A549 (cell line): ENCODE results near the gene TRERF1. TPM values are rescaled to one million over a fixed set of nuclear protein-coding genes. Genes with fewer than 3 reads are reported as not detected.

Source experiments
- ATAC-seq, 2 experiments: fragments of 200-7000 bp in 1 of 2; fragments of >200 bp in 1 of 2; cut with Nextera tagmentation in 1 of 2; cut with Tn5 transposase in 1 of 2; 3 replicates each; pipeline versions ENCODE4 v1.8.0 to v1.9.1; 2018 to 2020; ENCODE audit warnings: mild to moderate bottlenecking in 1 of 2, moderate library complexity in 1 of 2
- CTCF ChIA-PET: fragments of 300-600 bp; sonication (Branson Sonifier 250); formaldehyde crosslinking; extraction: SDS; loops from one replicate; lab custom pipeline; 2021; ENCODE audit warnings: antibody characterized with exemption, inconsistent platforms; lab: Yijun Ruan, JAX
- POLR2A ChIA-PET: fragments of 350-600 bp; formaldehyde crosslinking; extraction: SDS; loops from one replicate; lab custom pipeline; 2021; ENCODE audit warnings: antibody characterized with exemption, inconsistent platforms; lab: Yijun Ruan, JAX
- DNase-seq, 2 experiments: peaks; one replicate each; pipeline versions ENCODE4 v3.0.0 to v3.0.0-alpha.2; 2011 to 2016; ENCODE audit warnings: low read depth in 1 of 2, low spot score in 1 of 2
- FAIRE-seq: peaks from 2 replicates; lab custom pipeline; 2011; peaks lifted over from hg19 to GRCh38; lab: Jason Lieb, UNC
- H3K27ac ChIP-seq, 2 experiments: fragments of >200 bp; sonication (Bioruptor Twin); formaldehyde crosslinking; 3 replicates each; pipeline ENCODE4 v1.5.1; 2016 to 2017
- H3K4me1 ChIP-seq: fragments of >200 bp; sonication (Bioruptor Twin); formaldehyde crosslinking; 3 replicates; pipeline ENCODE4 v1.6.1; 2016
- H3K4me2 ChIP-seq: fragments of >200 bp; sonication (Bioruptor Twin); formaldehyde crosslinking; 3 replicates; pipeline ENCODE4 v1.6.1; 2016
- H3K4me3 ChIP-seq: fragments of >200 bp; sonication (Bioruptor Twin); formaldehyde crosslinking; 3 replicates; pipeline ENCODE4 v1.5.1; 2016
- H3K9me3 ChIP-seq: fragments of >200 bp; sonication (Bioruptor Twin); formaldehyde crosslinking; 3 replicates; pipeline ENCODE4 v1.6.1; 2016
- BHLHE40 ChIP-seq: IDR thresholded peaks from 2 replicates; pipeline ENCODE4 v1.6.1; 2012; ENCODE audit warnings: low read depth, low read length, inconsistent platforms
- CBX8 ChIP-seq: fragments of 200-600 bp; sonication (generic); IDR thresholded peaks from 2 replicates; pipeline ENCODE4 v1.6.1; 2016
- CEBPB ChIP-seq, 2 experiments: fragments of >200 bp in 1 of 2; sonication (Bioruptor Twin) in 1 of 2; formaldehyde crosslinking in 1 of 2; IDR thresholded peaks; 2 replicates each; pipeline ENCODE4 v1.6.1; 2012 to 2016
- EHF ChIP-seq: fragments of 250-450 bp; sonication (Bioruptor Pico); IDR thresholded peaks from 2 replicates; pipeline ENCODE4 v1.5.0; 2020; ENCODE audit warnings: mild to moderate bottlenecking
- EHMT2 ChIP-seq: fragments of 200-600 bp; sonication (generic); IDR thresholded peaks from 2 replicates; pipeline ENCODE4 v1.6.1; 2016; ENCODE audit warnings: antibody characterized with exemption, low read depth, mild to moderate bottlenecking, moderate library complexity
- FOXS1 ChIP-seq: fragments of 250-450 bp; sonication (Bioruptor Pico); IDR thresholded peaks from 2 replicates; pipeline ENCODE4 v1.5.0; 2020; ENCODE audit warnings: mild to moderate bottlenecking, moderate library complexity
- GATA3 ChIP-seq: IDR thresholded peaks from 2 replicates; pipeline ENCODE4 v1.6.1; 2012; ENCODE audit warnings: borderline replicate concordance
- HDAC2 ChIP-seq: fragments of 200-600 bp; sonication (generic); IDR thresholded peaks from 2 replicates; pipeline ENCODE4 v1.6.1; 2016
- HES2 ChIP-seq: fragments of >200 bp; sonication (Bioruptor Twin); formaldehyde crosslinking; IDR thresholded peaks from 2 replicates; pipeline ENCODE4 v1.6.1; 2016
- HEYL ChIP-seq: fragments of 250-450 bp; sonication (Bioruptor Pico); IDR thresholded peaks from 2 replicates; pipeline ENCODE4 v1.8.0; 2021; ENCODE audit warnings: mild to moderate bottlenecking, moderate library complexity
- HOXB13 ChIP-seq: fragments of 250-450 bp; sonication (Bioruptor Pico); IDR thresholded peaks from 2 replicates; pipeline ENCODE4 v1.5.0; 2020; ENCODE audit warnings: low read depth, mild to moderate bottlenecking, moderate library complexity
- JUN ChIP-seq, 2 experiments: fragments of >200 bp; sonication (Bioruptor Twin); formaldehyde crosslinking; IDR thresholded peaks; 2 replicates in 1 of 2; 3 replicates in 1 of 2; pipeline ENCODE4 v1.6.1; 2016 to 2017
- MAZ ChIP-seq: fragments of 150-350 bp; IDR thresholded peaks from 2 replicates; pipeline ENCODE4 v1.6.1; 2014; ENCODE audit warnings: antibody characterized with exemption, low read depth, low read length, borderline replicate concordance
- MYC ChIP-seq: IDR thresholded peaks from 2 replicates; pipeline ENCODE4 v1.6.1; 2012; ENCODE audit warnings: mild to moderate bottlenecking, inconsistent platforms, low read length, improper control_type of control experiment, borderline replicate concordance
- NPAS2 ChIP-seq: fragments of 250-450 bp; sonication (Bioruptor Pico); IDR thresholded peaks from 2 replicates; pipeline ENCODE4 v1.8.0; 2022; ENCODE audit warnings: mild to moderate bottlenecking, moderate library complexity, borderline replicate concordance
- PHF8 ChIP-seq: fragments of 200-600 bp; sonication (generic); IDR thresholded peaks from 2 replicates; pipeline ENCODE4 v1.6.1; 2016; ENCODE audit warnings: low read depth, mild to moderate bottlenecking, antibody characterized with exemption, moderate library complexity, borderline replicate concordance
- POLR2AphosphoS2 ChIP-seq: conservative IDR thresholded peaks from 2 replicates; pipeline ENCODE4 v1.6.1; 2012; ENCODE audit warnings: low read length, improper control_type of control experiment, inconsistent platforms
- RARB ChIP-seq: fragments of 250-450 bp; sonication (Bioruptor Pico); IDR thresholded peaks from 2 replicates; pipeline ENCODE4 v1.8.0; 2021; ENCODE audit warnings: mild to moderate bottlenecking, moderate library complexity
- RFX5 ChIP-seq: fragments of 450-650 bp; IDR thresholded peaks from 2 replicates; pipeline ENCODE4 v1.7.1; 2014; ENCODE audit warnings: antibody characterized with exemption, mild to moderate bottlenecking, moderate library complexity
- RNF2 ChIP-seq: fragments of 200-600 bp; sonication (generic); IDR thresholded peaks from 2 replicates; pipeline ENCODE4 v1.6.1; 2016; ENCODE audit warnings: low read depth, mild to moderate bottlenecking, antibody characterized with exemption, moderate library complexity, borderline replicate concordance
- SMC3 ChIP-seq: fragments of >200 bp; sonication (Bioruptor Twin); formaldehyde crosslinking; IDR thresholded peaks from 3 replicates; pipeline ENCODE4 v1.6.1; 2018; ENCODE audit warnings: inconsistent platforms
- SREBF2 ChIP-seq: fragments of 450-650 bp; IDR thresholded peaks from 2 replicates; pipeline ENCODE4 v1.6.1; 2014; ENCODE audit warnings: mild to moderate bottlenecking, moderate library complexity
- TFCP2L1 ChIP-seq: fragments of 250-450 bp; sonication (Bioruptor Pico); IDR thresholded peaks from 2 replicates; pipeline ENCODE4 v1.5.0; 2021; ENCODE audit warnings: mild to moderate bottlenecking
- ZFP36 ChIP-seq: fragments of 450-650 bp; IDR thresholded peaks from 2 replicates; pipeline ENCODE4 v1.6.1; 2014; ENCODE audit warnings: borderline replicate concordance; ENCODE audit not compliant: partially characterized antibody
- ZSCAN20 ChIP-seq: fragments of 250-450 bp; sonication (Bioruptor Pico); IDR thresholded peaks from 2 replicates; pipeline ENCODE4 v1.8.0; 2022; ENCODE audit warnings: mild to moderate bottlenecking, moderate library complexity
- WGBS: methylation state at CpG from one replicate; pipeline ENCODE4 v1.1.6; 2017; ENCODE audit errors: missing lambda C conversion rate; 5-methylcytosine and 5-hydroxymethylcytosine counted together
- polyA plus RNA-seq, 4 experiments: library from polyadenylated mRNA; depleted of rRNA in 3 of 4; stranded (reverse); fragments of >200 nt; fragmentation: RNase III in 1 of 4; extraction: RNeasy Plus Mini Kit Qiagen cat#74134 plus additional on column Dnase treatment in 1 of 4; gene quantifications; 2 replicates in 3 of 4; 3 replicates in 1 of 4; pipeline ENCODE4 v1.2.3, GENCODE V29; 2011 to 2017
- TF ChIP-seq, protein P1 (sequence below): fragments of 250-450 bp; sonication (Bioruptor Pico); IDR thresholded peaks from 2 replicates; pipeline ENCODE4 v1.5.0; 2021; ENCODE audit warnings: mild to moderate bottlenecking, moderate library complexity, borderline replicate concordance
- TF ChIP-seq, protein P2 (sequence below): fragments of 200-600 bp; sonication (generic); IDR thresholded peaks from 2 replicates; pipeline ENCODE4 v1.6.1; 2016; ENCODE audit warnings: antibody characterized with exemption, mild to moderate bottlenecking, moderate library complexity

TRERF1 gene
- polyA plus RNA-seq, 2 of the 4 experiments (the other 2 are of a cell fraction), result 2.4 to 3.5 TPM

GRCh38 chr6:42281570-42281969 is 170.2 kb downstream of the TRERF1 start:
- TF ChIP-seq ZSCAN20 (CRISPR knock-in tag) (no peak), PHF8 (no peak), HEYL (CRISPR knock-in tag) (no peak), MYC (no peak), GATA3 (no peak), SREBF2 (no peak), EHF (CRISPR knock-in tag) (no peak), HDAC2 (no peak), RFX5 (no peak), BHLHE40 (no peak), RNF2 (no peak)
- TF ChIP-seq, protein P1, sequence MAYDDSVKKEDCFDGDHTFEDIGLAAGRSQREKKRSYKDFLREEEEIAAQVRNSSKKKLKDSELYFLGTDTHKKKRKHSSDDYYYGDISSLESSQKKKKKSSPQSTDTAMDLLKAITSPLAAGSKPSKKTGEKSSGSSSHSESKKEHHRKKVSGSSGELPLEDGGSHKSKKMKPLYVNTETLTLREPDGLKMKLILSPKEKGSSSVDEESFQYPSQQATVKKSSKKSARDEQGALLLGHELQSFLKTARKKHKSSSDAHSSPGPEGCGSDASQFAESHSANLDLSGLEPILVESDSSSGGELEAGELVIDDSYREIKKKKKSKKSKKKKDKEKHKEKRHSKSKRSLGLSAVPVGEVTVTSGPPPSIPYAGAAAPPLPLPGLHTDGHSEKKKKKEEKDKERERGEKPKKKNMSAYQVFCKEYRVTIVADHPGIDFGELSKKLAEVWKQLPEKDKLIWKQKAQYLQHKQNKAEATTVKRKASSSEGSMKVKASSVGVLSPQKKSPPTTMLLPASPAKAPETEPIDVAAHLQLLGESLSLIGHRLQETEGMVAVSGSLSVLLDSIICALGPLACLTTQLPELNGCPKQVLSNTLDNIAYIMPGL (CRISPR knock-in tag), result no peak
- TF ChIP-seq, protein P2, sequence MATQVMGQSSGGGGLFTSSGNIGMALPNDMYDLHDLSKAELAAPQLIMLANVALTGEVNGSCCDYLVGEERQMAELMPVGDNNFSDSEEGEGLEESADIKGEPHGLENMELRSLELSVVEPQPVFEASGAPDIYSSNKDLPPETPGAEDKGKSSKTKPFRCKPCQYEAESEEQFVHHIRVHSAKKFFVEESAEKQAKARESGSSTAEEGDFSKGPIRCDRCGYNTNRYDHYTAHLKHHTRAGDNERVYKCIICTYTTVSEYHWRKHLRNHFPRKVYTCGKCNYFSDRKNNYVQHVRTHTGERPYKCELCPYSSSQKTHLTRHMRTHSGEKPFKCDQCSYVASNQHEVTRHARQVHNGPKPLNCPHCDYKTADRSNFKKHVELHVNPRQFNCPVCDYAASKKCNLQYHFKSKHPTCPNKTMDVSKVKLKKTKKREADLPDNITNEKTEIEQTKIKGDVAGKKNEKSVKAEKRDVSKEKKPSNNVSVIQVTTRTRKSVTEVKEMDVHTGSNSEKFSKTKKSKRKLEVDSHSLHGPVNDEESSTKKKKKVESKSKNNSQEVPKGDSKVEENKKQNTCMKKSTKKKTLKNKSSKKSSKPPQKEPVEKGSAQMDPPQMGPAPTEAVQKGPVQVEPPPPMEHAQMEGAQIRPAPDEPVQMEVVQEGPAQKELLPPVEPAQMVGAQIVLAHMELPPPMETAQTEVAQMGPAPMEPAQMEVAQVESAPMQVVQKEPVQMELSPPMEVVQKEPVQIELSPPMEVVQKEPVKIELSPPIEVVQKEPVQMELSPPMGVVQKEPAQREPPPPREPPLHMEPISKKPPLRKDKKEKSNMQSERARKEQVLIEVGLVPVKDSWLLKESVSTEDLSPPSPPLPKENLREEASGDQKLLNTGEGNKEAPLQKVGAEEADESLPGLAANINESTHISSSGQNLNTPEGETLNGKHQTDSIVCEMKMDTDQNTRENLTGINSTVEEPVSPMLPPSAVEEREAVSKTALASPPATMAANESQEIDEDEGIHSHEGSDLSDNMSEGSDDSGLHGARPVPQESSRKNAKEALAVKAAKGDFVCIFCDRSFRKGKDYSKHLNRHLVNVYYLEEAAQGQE, result no peak
- no peak overlapping the region for H3K4me3 ChIP-seq
- 77% methylated on average over 7 of the region's 7 CpGs for WGBS
- DNase-seq, result no peak
- no peaks in the 10 kb centered on the region for H3K9me3 ChIP-seq
- no peak for FAIRE-seq
- H3K4me2 ChIP-seq, result no peak overlapping the region
- no peak overlapping the region for H3K27ac ChIP-seq
- H3K4me1 ChIP-seq, result peaks cover 26% of the 10 kb centered on the region
- no peak for ATAC-seq
- ChIA-PET CTCF (interaction anchor here (1.4 kb wide), 1 partner anchor 266 kb away, joined by 7 read pairs; no protein-coding TSS in a partner anchor), POLR2A (no interaction called here)

- ATAC-seq, result no peak
- ChIA-PET CTCF (interaction anchor here (1.4 kb wide), 1 partner anchor 267 kb away, joined by 7 read pairs; no protein-coding TSS in a partner anchor), POLR2A (no interaction called here)
- Histone ChIP-seq H3K27ac (peak overlapping the region in 1 of 2 experiments; percentile 85; a peak in 4 of 6 replicates), H3K4me2 (no peak overlapping the region), H3K4me1 (peaks cover 26% of the 10 kb centered on the region), H3K4me3 (no peak overlapping the region), H3K9me3 (no peaks in the 10 kb centered on the region)
- DNase-seq, result no peak
- no peak for FAIRE-seq
- WGBS, result 96% methylated on average over 5 of the region's 5 CpGs
- TF ChIP-seq CBX8 (no peak), FOXS1 (no peak), HOXB13 (CRISPR knock-in tag) (no peak), RARB (CRISPR knock-in tag) (no peak), NPAS2 (CRISPR knock-in tag) (no peak), ZFP36 (no peak), MAZ (no peak), SMC3 (no peak), POLR2AphosphoS2 (no peak), EHMT2 (no peak), TFCP2L1 (CRISPR knock-in tag) (no peak), JUN (IDR thresholded peaks at IDR 0.05) (no peak), HES2 (no peak), CEBPB (IDR thresholded peaks at IDR 0.05) (no peak)
- TF ChIP-seq, protein P1 (CRISPR knock-in tag), result no peak
- TF ChIP-seq, protein P2, result no peak
Measured at GRCh38 chr6:42280966-42281533, 170.7 kb downstream of the TRERF1 start.
